Measurements from ENCODE around the gene ARAP1. TPM values are rescaled to one million over a fixed set of nuclear protein-coding genes. Genes with fewer than 3 reads are reported as not detected.
"Not testable (repeated sequence)": the region's sequence is repeated elsewhere in the genome, so short reads cannot be mapped to it uniquely, and the experiment has no call there.

The ARAP1 gene
- total RNA-seq (2014; rRNA removed; shearing (Covaris generic); ENCODE audit: low replicate concordance): 76.1 and 103 TPM in 2 replicates

DNA sequence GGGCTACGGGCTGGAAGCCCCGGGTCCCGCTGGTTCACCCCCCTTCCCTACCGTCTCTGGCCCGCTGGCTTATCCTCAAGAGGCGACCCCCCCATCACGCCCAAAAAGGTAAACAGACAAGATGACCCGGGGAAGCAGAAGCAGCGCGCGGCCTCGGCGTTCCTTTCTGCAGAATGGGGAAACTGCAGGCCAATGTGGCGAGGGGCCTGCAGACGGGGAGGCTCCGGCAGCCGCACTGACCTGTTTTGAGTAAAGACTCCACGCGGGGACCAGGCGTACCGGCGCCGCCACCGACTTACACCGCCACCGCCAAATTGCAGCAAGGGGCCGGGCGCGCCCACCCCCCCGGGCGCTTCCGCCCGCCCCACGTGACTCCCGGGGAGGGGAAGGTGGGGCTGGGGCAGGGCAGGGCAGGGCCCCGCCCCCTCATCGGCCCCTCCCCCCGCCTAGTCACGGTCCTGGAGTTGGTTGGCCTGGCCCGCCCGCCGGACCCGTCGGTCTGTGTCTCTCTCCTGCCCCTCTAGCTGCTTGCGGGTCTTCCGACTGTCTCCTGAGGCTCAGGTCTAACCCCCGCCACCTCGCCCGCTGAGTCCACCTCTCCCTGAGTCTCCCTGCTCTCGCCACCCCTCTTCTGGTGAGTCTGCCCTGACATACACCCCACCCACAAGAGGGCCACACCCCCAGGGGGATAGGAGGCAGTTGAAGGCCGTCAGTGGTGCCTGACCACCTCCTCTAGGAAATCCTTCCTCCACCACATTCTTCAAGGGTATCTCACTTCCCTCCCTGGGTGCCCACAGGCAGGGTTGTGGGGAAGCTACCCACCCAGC is at the start of gene ARAP1:
Gene ARAP1, minus strand, starts transcription at position 321 of the 827 bp plus-strand sequence. CDS start 25,280 bp downstream, outside the sequence.
- Histone ChIP-seq H2AFZ (ENCODE audit: low read length) (peak within 1 kb of the TSS; percentile 44; the same call in 1 of the 2 replicates), H3K27ac (ENCODE audit: low read length) (peak within 1 kb of the TSS; percentile 90), H3K4me3 (ENCODE audit: low read length) (peak within 1 kb of the TSS; percentile 77)

DNA sequence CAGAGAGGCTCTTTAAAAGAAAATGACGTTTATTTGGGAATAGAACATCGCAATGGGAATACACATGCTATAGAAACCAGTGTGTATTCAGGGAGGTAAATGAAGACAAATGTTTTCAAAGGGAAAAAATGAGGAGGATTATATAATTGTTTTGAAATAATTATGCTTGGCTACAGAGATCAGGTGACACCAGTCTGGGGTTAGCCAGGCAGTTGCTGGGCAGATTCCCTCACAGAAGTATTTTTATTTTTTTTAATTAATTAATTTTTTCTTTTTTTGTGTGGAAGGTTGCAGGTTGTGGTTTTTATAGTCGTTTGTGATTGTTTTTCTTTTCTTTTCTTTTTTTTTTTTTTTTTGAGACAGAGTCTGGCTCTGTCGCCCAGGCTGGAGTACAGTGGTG is 47.2 kb upstream of the ARAP1 start:
- H3K27me3 ChIP-seq (ENCODE audit: low read length): no peaks in the 10 kb centered on the region
- H3K4me3 ChIP-seq (ENCODE audit: low read length): no peak overlapping the region
- no peak overlapping the region for H3K9ac ChIP-seq (ENCODE audit: low read length)
- no peak overlapping the region for H3K4me2 ChIP-seq (ENCODE audit: low read depth, low read length, poor library complexity, severe bottlenecking)
- H4K20me1 ChIP-seq (ENCODE audit: insufficient read depth, low read depth, low read length): no peaks in the 10 kb centered on the region
- no peak overlapping the region for H3K27ac ChIP-seq (ENCODE audit: low read length)
- peaks cover 9% of the 10 kb centered on the region for H3K4me1 ChIP-seq (ENCODE audit: low read length)
- H3K36me3 ChIP-seq (ENCODE audit: insufficient read depth, low read length): no peaks in the 10 kb centered on the region
- no peaks in the 10 kb centered on the region for H3K79me2 ChIP-seq (ENCODE audit: low read length)
- H3K9me2 ChIP-seq (replicated peaks; ENCODE audit: insufficient read depth, low read length): no peaks in the 10 kb centered on the region
- DNase-seq: no peak
- no peak overlapping the region for H2AFZ ChIP-seq (ENCODE audit: low read length)
- H3K9me3 ChIP-seq (ENCODE audit: low read length): no peaks in the 10 kb centered on the region

More for the DNA sequence above, at the start of gene ARAP1:
- Histone ChIP-seq H3K36me3 (ENCODE audit: insufficient read depth, low read length) (no peaks in the 10 kb centered on the region), H3K4me2 (ENCODE audit: low read depth, low read length, poor library complexity, severe bottlenecking) (peak within 1 kb of the TSS; percentile 85), H3K9me3 (ENCODE audit: low read length) (no peaks in the 10 kb centered on the region), H3K27me3 (ENCODE audit: low read length) (no peaks in the 10 kb centered on the region), H3K9me2 (replicated peaks; ENCODE audit: insufficient read depth, low read length) (no peaks in the 10 kb centered on the region), H4K20me1 (ENCODE audit: insufficient read depth, low read depth, low read length) (peaks cover 21% of the 10 kb centered on the region; the same call in 1 of the 2 replicates), H3K79me2 (ENCODE audit: low read length) (peaks cover 47% of the 10 kb centered on the region), H3K9ac (ENCODE audit: low read length) (peak within 1 kb of the TSS; percentile 86), H3K4me1 (ENCODE audit: low read length) (peaks cover 40% of the 10 kb centered on the region)
- peak; percentile 89 for DNase-seq

DNA sequence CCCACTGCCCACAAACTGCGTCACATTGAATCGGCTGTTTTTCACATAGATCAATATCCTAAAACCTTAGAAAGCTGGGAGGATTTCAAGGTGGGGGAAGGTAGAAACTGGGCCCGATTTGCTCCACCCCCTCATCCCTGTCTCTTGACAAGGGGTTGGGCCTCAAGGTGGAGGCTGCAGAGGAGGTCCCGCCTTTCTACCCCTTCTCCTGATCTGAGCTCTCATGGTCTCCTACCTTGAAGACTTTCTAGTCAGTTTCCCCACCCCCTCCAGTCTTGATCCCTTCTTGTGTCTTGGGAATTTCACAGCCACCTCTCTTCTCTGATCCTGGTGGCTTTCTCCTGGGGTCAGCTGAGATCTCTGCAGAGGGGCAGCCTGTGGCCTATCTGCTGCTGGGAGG is 46.2 kb upstream of the ARAP1 start:
- Histone ChIP-seq H3K9me3 (ENCODE audit: low read length) (no peaks in the 10 kb centered on the region), H2AFZ (ENCODE audit: low read length) (no peak overlapping the region), H3K4me2 (ENCODE audit: low read depth, low read length, poor library complexity, severe bottlenecking) (no peak overlapping the region)

DNA sequence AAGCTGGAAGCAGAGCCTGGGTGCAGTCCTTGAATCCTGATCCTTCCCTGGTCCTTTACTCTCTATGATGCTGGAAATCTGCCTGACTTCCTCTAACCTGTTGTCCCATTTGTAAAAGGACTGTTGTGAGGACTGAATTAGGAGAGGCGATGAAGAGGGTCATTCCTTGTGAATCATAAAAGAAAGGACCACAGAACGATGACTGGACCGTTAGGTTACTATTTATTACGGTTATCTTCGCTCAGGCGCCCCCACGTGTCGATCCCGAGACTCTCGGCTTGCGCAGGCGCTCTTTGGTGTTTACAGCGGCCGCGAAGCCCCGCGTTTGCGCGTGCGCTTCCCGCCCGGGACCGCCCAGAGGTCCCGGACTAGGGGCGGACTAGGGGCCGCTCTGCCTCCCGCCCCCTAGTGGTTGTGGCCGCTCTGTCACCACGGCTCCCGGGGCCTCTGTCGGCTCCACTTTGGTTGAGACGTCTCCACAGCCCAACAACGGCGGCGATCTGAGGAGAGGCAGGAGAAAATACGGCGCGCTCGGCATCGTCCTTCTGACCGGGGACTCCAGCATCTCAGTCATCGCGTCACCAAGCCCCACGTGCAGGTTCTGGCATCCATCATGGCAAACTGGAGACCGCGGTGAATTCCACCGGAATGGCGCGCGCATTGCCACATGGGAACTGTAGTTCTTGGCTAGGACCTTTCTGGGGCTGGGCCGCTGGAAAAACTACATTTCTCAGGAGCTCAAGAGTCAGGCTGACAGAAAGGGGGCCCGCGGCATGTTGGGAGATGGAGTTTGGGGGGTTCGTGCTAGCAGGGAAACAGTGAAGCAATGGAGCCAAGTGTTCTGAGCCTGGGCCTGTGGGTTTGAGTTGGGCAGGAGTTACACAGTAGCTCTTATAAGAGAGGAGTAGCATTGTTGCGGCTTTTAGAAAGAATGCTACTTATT is 41.5 kb upstream of the ARAP1 start, which contains the start of gene STARD10:
Gene STARD10, minus strand, starts transcription at position 623 of the 943 bp plus-strand sequence. CDS start 12,866 bp downstream, outside the sequence.
- H3K9ac ChIP-seq (ENCODE audit: low read length): peak within 1 kb of the TSS; percentile 75
- DNase-seq: peak; percentile 98
- H3K9me2 ChIP-seq (replicated peaks; ENCODE audit: insufficient read depth, low read length): no peaks in the 10 kb centered on the region
- H3K4me2 ChIP-seq (ENCODE audit: low read depth, low read length, poor library complexity, severe bottlenecking): peak within 1 kb of the TSS; percentile 69
- no peaks in the 10 kb centered on the region for H3K9me3 ChIP-seq (ENCODE audit: low read length)
- H3K4me3 ChIP-seq (ENCODE audit: low read length): peak within 1 kb of the TSS; percentile 71
- H3K79me2 ChIP-seq (ENCODE audit: low read length): no peaks in the 10 kb centered on the region
- no peaks in the 10 kb centered on the region for H3K36me3 ChIP-seq (ENCODE audit: insufficient read depth, low read length)
- peaks cover 21% of the 10 kb centered on the region for H3K4me1 ChIP-seq (ENCODE audit: low read length)
- no peaks in the 10 kb centered on the region for H3K27me3 ChIP-seq (ENCODE audit: low read length)
- peak within 1 kb of the TSS; percentile 74 for H2AFZ ChIP-seq (ENCODE audit: low read length)
- H4K20me1 ChIP-seq (ENCODE audit: insufficient read depth, low read depth, low read length): no peaks in the 10 kb centered on the region
- peak within 1 kb of the TSS; percentile 33; the same call in 1 of the 2 replicates for H3K27ac ChIP-seq (ENCODE audit: low read length)

More for the DNA sequence above, 46.2 kb upstream of the ARAP1 start:
- Histone ChIP-seq H3K9me2 (replicated peaks; ENCODE audit: insufficient read depth, low read length) (no peaks in the 10 kb centered on the region), H4K20me1 (ENCODE audit: insufficient read depth, low read depth, low read length) (no peaks in the 10 kb centered on the region), H3K9ac (ENCODE audit: low read length) (no peak overlapping the region), H3K4me1 (ENCODE audit: low read length) (peaks cover 15% of the 10 kb centered on the region), H3K27me3 (ENCODE audit: low read length) (no peaks in the 10 kb centered on the region), H3K36me3 (ENCODE audit: insufficient read depth, low read length) (no peaks in the 10 kb centered on the region), H3K4me3 (ENCODE audit: low read length) (no peak overlapping the region), H3K27ac (ENCODE audit: low read length) (no peak overlapping the region), H3K79me2 (ENCODE audit: low read length) (no peaks in the 10 kb centered on the region)
- DNase-seq: no peak

DNA sequence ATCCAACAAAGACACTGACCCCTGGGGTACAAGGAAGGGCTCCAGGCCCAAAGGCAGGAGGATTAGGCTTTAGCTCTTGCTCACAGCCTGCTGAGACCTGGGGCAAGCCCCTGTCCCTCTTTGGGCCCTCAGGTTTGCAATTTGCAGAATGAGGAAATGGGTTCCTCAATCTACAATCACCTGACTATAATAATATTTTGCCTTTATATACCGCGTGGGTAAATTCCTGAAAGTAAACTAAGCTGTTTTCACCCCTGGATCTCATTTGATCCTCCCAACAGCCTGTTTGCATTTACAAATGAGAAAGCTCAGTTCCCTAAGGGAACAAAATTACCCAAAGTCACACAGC is 40.8 kb upstream of the ARAP1 start:
- H3K9me2 ChIP-seq (replicated peaks; ENCODE audit: insufficient read depth, low read length): no peaks in the 10 kb centered on the region
- no peaks in the 10 kb centered on the region for H3K36me3 ChIP-seq (ENCODE audit: insufficient read depth, low read length)
- H3K9ac ChIP-seq (ENCODE audit: low read length): peak overlapping the region; percentile 51
- H3K79me2 ChIP-seq (ENCODE audit: low read length): no peaks in the 10 kb centered on the region
- peak overlapping the region; percentile 68 for H2AFZ ChIP-seq (ENCODE audit: low read length)
- peak overlapping the region; percentile 69 for H3K4me2 ChIP-seq (ENCODE audit: low read depth, low read length, poor library complexity, severe bottlenecking)
- peak overlapping the region; percentile 24; the same call in 1 of the 2 replicates for H3K27ac ChIP-seq (ENCODE audit: low read length)
- no peak for DNase-seq
- no peaks in the 10 kb centered on the region for H4K20me1 ChIP-seq (ENCODE audit: insufficient read depth, low read depth, low read length)
- no peaks in the 10 kb centered on the region for H3K27me3 ChIP-seq (ENCODE audit: low read length)
- peak overlapping the region; percentile 71 for H3K4me3 ChIP-seq (ENCODE audit: low read length)
- no peaks in the 10 kb centered on the region for H3K9me3 ChIP-seq (ENCODE audit: low read length)
- peaks cover 20% of the 10 kb centered on the region for H3K4me1 ChIP-seq (ENCODE audit: low read length)

DNA sequence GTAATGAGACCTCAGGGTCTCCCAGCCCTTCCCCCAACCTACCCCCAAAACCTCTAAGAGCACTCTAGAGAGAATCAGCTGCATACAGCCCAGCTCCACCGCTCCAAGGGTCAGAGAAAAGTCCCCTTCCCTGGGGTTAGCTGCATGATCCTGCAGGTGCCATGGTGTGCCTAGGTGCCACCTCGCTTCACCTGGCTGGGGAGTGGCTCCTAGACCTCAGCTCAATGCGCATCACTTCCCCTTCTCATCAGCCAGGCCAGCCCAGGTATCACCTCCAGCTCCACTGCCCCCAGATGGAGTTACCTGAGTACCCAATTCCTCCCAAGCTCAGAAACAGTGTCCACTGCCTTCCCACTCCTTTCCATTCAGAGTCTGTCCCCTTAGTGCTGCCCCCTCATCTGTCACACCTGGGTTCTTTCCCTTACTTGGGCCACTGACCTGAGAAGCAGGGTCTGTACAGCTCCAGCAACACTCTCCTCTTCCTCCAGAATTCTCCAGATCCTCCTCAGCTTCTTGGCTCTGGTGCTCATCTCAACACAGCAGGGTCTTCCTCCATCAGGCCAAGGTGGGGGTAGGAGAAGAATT is 40.3 kb upstream of the ARAP1 start:
- Histone ChIP-seq H3K27ac (ENCODE audit: low read length) (no peak overlapping the region), H3K9ac (ENCODE audit: low read length) (peak overlapping the region; percentile 51), H2AFZ (ENCODE audit: low read length) (peak overlapping the region; percentile 68; the same call in 1 of the 2 replicates), H3K79me2 (ENCODE audit: low read length) (no peaks in the 10 kb centered on the region), H3K9me3 (ENCODE audit: low read length) (no peaks in the 10 kb centered on the region), H4K20me1 (ENCODE audit: insufficient read depth, low read depth, low read length) (no peaks in the 10 kb centered on the region), H3K4me1 (ENCODE audit: low read length) (peaks cover 25% of the 10 kb centered on the region), H3K36me3 (ENCODE audit: insufficient read depth, low read length) (no peaks in the 10 kb centered on the region), H3K4me2 (ENCODE audit: low read depth, low read length, poor library complexity, severe bottlenecking) (peak overlapping the region; percentile 69), H3K9me2 (replicated peaks; ENCODE audit: insufficient read depth, low read length) (no peaks in the 10 kb centered on the region), H3K4me3 (ENCODE audit: low read length) (no peak overlapping the region; the same call in 1 of the 2 replicates), H3K27me3 (ENCODE audit: low read length) (no peaks in the 10 kb centered on the region)
- DNase-seq: no peak

DNA sequence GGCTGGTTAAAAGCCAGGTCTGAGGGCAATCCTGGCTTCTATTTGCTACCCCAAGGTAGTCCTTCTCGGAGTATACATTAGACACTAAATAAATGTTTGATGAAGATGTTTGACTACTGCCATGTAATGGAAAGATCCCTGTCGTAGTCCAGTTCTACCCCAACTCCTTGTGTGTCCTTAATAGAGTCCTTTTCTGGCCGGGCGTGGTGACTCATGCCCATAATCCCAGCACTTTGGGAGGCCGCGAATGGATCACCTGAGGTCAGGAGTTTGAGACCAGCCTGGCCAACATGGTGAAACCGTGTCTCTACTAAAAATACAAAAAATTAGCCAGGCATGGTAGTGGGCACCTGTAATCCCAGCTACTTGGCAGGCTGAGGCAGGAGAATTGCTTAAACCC is 39.0 kb upstream of the ARAP1 start:
- not testable (repeated sequence) for H3K9me3 ChIP-seq (ENCODE audit: low read length); H4K20me1 ChIP-seq (ENCODE audit: insufficient read depth, low read depth, low read length); H3K9ac ChIP-seq (ENCODE audit: low read length); H3K9me2 ChIP-seq (replicated peaks; ENCODE audit: insufficient read depth, low read length); H3K4me3 ChIP-seq (ENCODE audit: low read length); H3K79me2 ChIP-seq (ENCODE audit: low read length); H3K27me3 ChIP-seq (ENCODE audit: low read length); H2AFZ ChIP-seq (ENCODE audit: low read length); H3K27ac ChIP-seq (ENCODE audit: low read length); H3K4me2 ChIP-seq (ENCODE audit: low read depth, low read length, poor library complexity, severe bottlenecking); DNase-seq; H3K36me3 ChIP-seq (ENCODE audit: insufficient read depth, low read length)
- peaks cover 27% of the 10 kb centered on the region for H3K4me1 ChIP-seq (ENCODE audit: low read length)
